GM21786 (cell line): ENCODE results near the gene ATXN3.
A peak's percentile ranks its signal among the peaks of the same experiment; 100 is the strongest.
"Not testable (repeated sequence)": the region's sequence is repeated elsewhere in the genome, so short reads cannot be mapped to it uniquely, and the experiment has no call there.

Experiments
- ATAC-seq: cut with Tn5 transposase; IDR thresholded peaks from one replicate; pipeline ENCODE4 v1.9.1; 2021; ENCODE audit not compliant: unreplicated experiment

Gene ATXN3

DNA sequence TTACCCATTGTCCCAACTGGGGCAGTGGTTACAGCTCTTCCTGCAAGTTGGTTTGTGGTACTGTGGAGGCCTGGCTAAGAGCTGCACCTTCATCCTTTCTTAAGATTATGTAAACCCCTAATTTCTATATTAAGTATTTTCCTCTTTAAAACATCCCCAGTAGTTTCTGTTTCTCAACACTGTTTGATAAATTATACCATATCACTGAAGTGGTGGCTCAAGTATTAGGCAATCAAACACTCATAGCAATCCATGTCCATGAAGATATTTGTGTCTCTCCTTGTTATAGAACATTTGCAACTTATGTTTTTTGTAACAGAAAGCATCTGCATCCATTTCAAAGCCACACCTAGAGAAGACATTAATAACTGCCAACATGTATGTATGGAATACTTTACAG lies 31.8 kb downstream of the ATXN3 start:
- ATAC-seq, result no peak

DNA sequence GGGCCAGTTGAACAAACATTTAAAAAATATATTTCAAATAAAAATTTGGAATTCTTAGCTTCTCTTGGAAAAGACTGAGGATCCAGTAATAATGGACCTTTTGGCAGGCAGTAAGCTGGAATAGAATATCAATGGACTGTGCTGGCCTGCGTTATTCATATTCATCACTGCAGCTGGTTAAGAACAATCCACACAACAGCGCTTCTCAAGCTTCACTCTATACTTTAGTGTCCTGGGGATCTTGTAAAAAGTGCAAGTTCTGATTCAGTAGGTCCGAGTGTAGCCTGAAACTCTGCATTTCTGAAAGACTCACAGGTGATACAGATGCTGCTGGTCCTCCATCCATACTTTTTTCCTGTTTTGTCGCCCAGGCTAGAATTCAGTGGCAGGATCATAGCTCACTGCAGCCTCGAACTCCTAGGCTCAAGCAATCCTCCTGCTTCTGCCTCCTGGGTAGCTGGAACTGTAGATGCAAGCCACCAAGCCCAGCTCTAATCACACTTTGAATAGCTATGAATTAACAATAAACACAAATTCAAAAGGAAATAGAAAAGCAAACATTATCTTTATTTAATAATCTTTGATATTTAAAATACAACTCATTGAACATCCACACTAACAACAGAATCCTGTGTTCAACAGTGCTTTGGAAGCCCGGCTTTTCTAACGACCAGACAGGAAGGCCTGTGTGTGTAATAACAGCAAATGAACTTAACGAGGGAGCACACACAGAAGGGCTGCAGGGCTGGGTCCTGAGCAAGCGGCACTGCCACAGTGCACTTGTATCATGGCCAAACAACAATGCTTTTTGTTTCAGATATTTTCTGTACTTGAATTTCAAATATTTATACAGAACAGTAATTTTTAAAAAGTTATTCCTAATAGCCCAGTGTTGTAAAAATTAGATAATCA lies 48.1 kb downstream of the ATXN3 start:
- ATAC-seq, result no peak

DNA sequence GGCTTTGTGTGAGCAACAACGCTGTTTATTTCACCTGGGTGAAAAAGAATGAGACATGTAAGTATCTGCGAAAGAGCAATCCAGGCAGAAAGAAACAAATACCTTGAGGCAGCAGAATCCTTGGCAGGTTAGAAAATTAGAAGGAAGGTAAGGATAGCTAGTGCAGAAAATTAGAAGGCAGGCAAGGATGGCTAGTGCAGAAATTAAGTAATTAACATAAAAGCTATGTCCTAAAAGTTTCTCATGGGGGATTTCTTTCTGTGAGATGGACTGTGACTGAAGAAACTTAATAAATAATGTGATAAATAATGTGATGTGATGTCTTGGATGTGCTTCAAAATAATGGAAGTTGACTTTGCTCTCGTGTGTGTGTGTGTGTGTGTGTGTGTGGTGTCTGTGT lies 56.6 kb downstream of the ATXN3 start:
- ATAC-seq, result no peak

DNA sequence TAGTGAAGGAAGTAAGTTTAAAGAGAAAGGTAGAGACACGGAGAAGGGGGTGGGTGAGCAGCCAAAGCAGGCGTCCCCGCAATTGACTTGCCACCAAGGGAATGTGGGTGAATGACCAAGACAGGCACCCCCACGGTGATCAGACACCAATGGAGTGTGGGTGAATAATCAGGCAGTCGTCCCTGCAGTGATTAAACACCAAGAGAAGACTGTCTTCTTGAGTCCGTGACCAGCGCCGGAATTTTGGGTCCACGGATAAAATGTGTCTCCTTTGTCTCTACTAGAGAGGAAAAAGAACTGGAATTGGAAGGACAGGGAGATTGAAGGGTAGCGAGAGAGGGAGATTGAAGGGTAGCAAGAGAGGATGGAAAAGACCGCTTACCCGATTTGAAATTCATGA lies 57.2 kb downstream of the ATXN3 start:
- not testable (repeated sequence) for ATAC-seq

DNA sequence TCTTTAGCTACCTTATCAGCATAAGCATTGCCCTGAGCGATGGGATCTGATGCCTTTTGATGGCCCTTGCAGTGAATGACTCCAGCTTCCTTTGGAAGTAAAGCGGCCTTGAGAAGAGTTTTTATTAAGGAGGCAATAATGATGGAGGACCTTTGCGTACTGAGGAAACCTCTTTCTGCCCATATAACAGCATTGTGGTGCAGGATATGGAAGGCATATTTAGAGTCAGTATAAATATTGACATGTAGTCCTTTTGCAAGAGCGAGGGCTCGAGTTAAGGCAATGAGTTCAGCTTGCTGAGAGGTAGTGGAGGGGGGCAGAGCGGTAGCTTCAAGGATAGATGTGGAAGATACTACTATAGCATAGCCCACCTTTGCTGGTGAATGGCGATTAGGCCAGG lies 60.5 kb downstream of the ATXN3 start:
- ATAC-seq, result not testable (repeated sequence)

DNA sequence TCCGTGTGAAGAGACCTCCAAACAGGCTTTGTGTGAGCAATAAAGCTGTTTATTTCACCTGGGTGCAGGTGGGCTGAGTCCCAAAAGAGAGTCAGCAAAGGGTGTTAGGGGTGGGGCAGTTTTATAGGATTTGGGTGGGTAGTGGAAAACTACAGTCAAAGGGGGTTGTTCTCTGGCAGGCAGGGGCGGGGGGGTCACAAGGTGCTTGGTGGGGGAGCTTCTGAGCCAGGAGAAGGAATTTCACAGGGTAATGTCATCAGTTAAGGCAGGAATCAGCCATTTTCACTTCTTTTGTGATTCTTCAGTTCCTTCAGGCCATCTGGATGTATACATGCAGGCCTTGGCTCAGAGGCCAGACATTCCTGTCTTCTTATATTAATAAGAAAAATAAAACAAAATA lies 64.6 kb downstream of the ATXN3 start:
- ATAC-seq, result not testable (repeated sequence)

DNA sequence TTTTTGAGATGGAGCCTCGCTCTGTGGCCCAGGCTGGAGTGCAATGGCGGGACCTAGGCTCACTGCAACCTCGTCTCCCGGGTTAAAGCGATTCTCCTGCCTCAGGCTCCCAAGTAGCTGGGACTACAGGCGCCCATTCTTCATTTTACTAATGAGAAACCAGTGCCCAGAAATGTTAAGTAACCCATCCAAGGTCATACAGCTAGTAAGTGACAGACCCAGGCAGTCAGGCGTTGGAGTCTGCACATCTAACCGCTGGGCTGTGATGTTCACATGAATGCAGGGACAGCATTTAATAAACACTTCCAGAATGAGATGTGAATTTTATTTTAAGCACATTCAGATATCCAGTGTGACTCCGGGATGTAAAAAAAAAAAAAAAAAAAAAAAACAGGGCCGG lies 65.2 kb downstream of the ATXN3 start:
- no peak for ATAC-seq

DNA sequence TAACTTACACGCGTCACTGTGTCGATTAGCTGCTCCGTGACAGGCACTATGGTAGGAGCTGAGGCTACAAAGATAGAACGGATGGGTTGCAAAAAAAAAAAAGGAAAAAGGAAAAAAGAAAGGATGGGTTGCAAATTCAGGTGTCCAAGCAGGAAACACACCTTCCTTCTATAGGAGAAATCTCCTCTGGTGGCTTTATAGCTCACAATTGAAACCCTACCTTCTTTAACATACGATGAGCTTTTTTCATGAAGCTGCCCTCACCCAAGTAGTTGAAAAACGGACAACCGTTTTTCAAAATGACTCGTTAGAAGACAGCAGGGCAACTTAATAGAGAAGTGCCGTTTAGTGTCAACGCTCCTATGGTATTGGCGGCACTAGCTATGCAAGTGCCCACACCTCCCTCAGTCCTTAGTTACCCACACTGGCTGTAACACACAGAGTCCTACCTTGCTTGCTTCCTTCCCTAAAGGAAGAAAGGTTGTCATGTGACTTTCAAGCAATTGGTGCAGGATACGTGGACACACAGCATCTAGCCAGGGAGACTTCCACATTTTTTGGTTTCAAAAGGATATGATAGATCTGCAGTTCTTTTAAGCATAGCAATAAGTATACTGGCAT lies 65.8 kb downstream of the ATXN3 start:
- ATAC-seq, result peak; percentile 27

DNA sequence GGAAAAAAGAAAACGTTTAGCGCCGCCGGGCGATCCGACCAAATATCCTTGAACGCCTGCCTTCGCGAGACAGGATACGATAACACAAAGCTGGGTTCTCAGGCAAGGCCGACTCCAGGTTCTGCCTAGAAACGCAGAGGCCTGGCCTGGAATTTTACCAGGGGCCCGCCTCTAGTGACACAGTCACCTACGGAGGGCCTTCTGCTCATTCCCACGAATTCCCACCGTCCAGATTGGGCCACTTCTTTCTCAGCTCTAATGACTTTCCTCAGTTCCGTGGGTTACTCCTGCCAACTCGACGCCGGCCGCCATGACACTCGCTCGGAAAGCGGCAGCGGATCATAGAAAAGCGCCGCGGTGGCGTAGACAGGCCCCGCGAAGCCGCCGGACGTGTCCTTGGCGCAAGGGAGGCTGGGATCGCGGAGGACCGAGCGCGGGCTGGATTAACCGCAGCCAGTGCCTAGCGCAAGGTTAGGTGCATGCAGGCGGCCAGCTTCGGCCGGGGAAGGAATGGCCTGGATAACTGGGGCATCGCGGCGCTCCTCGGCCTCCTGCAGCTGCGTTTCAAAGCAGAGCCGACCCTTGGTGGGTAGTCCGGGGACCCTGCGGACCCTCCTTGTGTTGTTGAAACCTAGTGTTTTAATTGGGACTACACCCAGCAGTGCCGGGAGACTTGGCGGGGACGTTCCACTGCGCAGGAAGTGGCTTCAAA lies 66.5 kb downstream of the ATXN3 start, which contains the start of gene TRIP11:
Gene TRIP11, minus strand, starts transcription at position 341 of the 712 bp plus-strand sequence. CDS start 374 bp downstream, outside the sequence.
- peak; percentile 95 for ATAC-seq

DNA sequence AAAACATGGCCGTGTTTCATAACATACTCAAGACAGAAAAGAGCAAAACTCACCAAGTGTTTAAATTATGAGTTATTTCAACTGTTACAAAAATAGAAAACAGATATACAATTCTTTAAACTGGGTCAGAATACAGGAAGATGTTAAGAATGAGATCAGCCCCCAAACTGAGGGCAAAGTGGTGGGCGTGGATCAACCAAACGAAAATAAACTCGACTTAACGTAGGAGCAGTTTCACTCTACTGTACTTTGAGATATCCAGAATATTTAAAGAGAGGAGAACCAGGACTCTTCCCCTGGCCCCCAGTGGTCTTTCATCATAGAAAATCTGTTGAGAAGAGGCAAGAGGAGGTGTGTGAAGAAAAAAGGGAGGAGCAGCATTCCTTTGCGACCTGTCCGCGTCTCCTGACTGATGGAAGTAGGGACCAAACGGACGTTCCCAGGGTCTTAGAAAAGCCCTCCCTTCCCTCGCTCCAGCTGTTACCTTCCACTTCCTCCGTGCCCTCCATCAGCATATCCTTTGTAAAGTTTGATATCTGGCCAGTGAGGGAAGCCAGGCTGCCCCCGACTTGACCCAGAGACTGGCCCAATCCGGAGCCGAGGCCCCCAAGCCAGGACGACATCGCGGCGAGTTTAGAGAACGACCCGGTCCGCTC lies 67.2 kb downstream of the ATXN3 start:
- peak; percentile 5 for ATAC-seq

DNA sequence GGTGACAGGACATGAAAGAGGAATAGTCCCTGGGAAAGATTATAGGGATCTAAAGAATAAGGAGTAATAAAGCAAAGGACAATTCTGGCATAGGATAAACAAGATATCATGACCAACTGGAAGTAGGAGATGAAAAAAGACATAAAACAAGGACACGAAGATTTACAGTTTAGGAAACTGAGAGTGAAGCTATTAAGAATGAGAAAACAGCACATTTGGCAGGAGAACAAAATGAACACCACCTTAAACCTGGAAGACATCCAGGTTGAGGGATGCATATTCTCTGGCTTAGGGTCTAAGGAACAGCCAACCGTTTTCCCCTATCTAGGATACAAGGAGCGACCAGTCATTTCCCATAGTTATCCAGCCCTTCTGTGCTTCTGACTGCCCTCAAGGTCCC lies 68.4 kb downstream of the ATXN3 start:
- no peak for ATAC-seq

DNA sequence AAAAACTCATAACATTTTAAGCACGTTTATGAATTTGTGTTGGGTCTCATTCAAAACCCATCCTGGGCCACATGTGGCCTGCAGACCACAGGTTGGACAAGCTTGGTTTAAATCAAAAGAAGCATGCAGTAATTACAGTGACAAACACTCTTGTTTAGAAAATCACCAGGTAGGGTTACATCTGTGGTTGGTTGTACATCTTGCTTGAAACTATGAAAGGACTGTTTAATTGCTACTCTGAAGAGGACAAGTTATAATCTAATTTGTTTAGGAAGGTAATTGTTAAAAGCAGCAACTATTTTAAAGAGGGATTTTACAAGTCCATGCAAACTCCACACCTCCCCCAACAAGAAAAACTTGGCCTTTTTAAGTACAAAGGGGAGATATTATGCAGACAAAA lies 70.5 kb downstream of the ATXN3 start:
- ATAC-seq, result no peak

DNA sequence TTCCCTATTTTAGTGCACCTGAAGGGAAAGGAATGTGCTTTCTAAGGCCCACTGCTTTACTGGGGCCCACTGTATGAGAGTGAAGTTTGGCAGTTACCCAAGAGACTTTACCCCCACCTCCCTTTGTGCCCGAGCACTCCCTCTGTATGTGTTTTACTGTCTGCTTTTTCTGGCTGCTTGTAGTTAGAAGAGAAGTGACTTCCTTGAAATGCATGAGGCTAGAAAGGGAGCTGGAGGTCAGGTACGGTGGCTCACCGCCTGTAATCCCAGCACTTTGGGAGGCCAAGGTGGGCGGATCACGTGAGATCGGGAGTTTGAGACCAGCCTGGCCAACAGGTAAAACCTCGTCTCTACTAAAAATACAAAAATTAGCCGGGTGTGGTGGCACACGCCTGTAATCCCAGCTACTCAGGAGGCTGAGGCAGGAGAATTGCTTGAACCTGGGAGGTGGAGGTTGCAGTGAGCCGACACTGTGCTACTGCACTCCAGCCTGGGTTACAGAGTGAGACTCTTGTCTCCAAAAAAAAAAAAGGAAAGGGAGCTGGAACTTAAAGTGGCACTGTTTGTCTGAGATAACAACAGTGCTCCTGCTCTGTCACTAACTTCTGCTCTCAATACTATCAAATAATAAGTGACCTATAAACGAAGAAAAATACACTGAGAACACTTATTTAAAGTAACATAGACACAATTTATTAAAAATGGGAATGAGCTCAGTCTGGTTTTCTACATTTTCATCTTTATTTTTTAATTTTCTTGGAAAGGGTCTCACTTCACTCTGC lies 72.3 kb downstream of the ATXN3 start:
- ATAC-seq, result no peak

DNA sequence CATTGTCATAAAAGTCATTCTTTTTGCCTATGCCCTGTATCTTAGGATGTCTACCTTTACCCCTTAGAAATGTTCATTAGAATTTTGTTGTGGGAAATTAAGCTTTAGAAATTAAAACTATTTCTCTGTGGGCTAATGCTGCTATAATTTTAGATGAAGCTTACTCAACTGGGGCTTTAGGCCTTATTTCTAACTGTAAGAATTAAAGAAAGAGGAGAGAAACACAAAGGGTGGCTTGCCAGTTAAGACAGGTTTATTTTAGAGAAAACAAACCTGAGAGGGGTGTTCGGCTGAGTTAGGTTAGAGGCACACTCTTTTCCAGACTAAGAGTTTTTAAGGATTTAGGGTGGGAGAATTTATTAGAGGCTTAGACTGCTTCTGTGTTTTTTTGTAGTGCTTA lies 72.9 kb downstream of the ATXN3 start:
- no peak for ATAC-seq

DNA sequence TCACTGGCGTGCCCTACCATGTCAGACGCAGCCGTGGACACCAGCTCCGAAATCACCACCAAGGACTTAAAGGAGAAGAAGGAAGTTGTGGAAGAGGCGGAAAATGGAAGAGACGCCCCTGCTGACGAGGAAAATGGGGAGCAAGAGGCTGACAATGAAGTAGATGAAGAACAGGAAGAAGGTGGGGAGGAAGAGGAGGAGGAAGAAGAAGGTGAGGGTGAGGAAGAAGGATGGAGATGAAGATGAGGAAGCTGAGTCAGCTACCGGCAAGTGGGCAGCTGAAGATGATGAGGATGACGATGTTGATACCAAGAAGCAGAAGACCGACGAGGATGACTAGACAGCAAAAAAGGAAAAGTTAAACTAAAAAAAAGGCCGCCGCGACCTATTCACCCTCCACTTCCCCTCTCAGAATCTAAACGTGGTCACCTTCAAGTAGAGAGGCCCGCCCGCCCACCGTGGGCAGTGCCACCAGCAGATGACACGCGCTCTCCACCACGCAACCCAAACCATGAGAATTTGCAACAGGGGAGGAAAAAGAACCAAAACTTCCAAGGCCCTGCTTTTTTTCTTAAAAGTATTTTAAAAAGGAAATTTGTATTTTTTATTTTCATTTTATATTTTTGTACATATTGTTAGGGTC lies 79.7 kb downstream of the ATXN3 start:
- ATAC-seq, result no peak

DNA sequence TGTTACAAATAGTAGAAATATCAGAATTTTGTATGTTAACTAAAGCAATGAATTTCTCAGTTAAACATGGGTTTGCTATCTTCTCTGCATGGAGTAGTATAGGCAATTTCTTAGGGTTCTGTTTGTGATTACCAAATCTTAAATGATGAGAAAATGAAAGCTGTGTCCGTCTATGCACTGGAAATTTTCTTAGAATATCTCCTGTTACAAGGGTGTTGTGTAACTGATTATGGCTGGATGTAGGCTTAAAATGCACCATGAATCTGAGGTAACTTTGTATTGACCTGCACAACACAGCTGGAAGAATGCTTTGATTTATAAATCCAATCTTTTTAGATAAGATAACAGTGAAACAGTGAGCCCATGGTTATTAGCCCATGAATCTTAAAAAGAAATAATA lies 84.3 kb downstream of the ATXN3 start:
- no peak for ATAC-seq

DNA sequence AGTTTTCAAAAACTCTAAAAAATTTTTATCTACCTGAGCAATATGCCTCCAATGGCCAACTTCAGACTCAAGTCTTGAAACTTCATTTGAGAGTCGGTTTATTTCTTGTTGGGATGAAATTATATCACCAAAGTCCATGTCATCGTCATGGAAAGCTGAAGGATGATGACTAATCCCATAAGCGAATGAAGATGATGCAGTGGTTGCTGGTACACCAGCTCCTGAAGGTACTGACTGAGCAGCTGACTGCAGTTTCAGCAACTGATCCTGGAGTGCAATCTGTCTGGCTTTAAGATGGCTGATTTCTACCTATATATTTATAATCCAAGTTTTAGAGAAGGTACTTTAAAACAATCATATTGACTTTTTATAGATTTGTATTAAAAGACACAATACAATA lies 84.9 kb downstream of the ATXN3 start:
- ATAC-seq, result no peak

DNA sequence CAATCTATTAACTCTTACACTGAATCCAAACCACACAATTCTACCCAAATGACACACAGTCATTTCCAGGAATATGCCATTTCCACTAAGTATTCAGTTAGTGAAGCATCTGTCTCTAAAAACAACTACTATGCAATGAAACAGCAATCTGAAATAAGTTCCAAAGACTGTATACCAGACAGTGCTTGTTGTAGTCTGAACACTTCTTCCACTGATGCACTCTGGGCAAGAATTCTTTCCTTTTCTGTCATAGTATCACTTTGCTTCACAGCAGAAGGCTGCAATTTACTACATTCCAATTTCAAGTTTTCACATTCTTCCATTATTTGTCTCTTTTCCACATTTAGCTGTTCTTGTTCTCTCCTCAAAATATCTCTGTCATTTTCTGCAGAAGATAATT lies 92.3 kb downstream of the ATXN3 start:
- no peak for ATAC-seq

DNA sequence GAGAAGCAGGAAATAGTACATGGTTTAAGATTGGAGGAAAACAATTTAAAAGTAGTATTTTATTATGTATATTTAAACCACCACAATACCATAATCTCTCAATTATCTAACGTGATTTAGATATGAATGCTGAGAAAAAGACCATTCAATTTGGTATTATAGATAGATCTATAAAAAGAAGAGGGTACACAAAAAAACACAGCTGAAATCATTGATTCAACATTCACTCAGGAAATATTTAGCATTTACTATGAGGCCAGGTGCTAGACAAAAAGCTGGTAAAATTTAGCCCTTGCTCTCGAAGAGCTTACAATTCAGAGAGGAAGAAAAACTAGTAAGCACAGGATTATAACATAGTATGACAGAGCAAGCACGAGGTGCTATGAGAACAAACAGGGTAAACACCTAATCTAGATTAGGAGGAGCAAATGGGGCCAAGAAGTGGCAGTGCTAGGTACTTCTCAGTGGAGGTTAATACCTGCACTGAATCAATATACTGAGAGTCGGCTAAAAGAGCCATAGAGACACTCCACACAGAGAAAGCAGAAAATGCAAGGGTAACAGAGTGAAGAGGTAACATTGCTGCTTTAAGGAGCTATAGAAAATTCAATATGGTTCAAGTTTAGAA lies 94.1 kb downstream of the ATXN3 start:
- ATAC-seq, result no peak

DNA sequence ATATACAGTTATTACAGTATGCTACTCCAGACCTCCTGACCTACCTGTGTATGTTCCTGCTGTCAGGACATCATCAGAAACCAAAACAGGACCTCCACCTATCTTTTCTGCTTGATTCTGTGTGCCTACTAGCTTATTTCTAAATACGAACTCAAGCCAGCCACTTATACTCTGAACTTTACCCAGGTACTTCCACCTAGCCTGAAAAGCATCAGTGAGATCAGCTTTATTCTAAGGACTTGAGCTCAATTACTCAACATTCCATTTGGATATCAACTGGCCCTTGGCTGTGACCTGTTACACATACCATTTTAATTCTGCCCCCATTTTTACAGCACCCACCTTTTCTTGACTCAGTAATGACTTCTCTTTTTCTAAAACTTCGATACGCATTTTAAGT lies 95.7 kb downstream of the ATXN3 start:
- ATAC-seq, result no peak
